CD4-positive, alpha-beta T cell (primary cell): Measurements from ENCODE around the gene C10orf62. TPM values are rescaled to one million over a fixed set of nuclear protein-coding genes. Genes with fewer than 3 reads are reported as not detected.

Source experiments
- ATAC-seq: fragments of 200-7000 bp; cut with Tn5 transposase; one replicate; pipeline ENCODE4 v1.10.0; 2022; ENCODE audit warnings: mild to moderate bottlenecking; ENCODE audit not compliant: poor library complexity
- CTCF ChIA-PET: fragments of 350-600 bp; sonication (Branson Sonifier 250); formaldehyde crosslinking; loops from one replicate; lab custom pipeline; 2021; ENCODE audit warnings: antibody characterized with exemption, inconsistent platforms; lab: Charles Lee
- POLR2A ChIA-PET: fragments of 350-600 bp; sonication (Branson Sonifier 250); formaldehyde crosslinking; loops from one replicate; lab custom pipeline; 2021; ENCODE audit warnings: antibody characterized with exemption, inconsistent platforms; lab: Charles Lee
- DNase-seq, 14 experiments: peaks; one replicate each; pipeline ENCODE4 v3.0.0-alpha.2; 2013 to 2020; ENCODE audit warnings: mixed read lengths in 2 of 14
- H3K27ac ChIP-seq, 2 donors: one replicate each; pipeline versions ENCODE4 v1.5.1 to v1.7.0; 2013; ENCODE audit warnings: low read length in 2 of 2, low read depth in 1 of 2, mild to moderate bottlenecking in 1 of 2
- H3K27me3 ChIP-seq, 2 experiments: 1 replicate in 1 of 2; 2 replicates in 1 of 2; pipeline versions ENCODE4 v1.6.1 to v1.7.0; 2013; ENCODE audit warnings: low read length in 2 of 2, control low read depth in 1 of 2, mild to moderate bottlenecking in 1 of 2, moderate library complexity in 1 of 2; ENCODE audit not compliant: insufficient read depth in 2 of 2, control insufficient read depth in 1 of 2
- H3K36me3 ChIP-seq: one replicate; pipeline ENCODE4 v1.6.1; 2013; ENCODE audit warnings: low read length, control low read depth; ENCODE audit not compliant: insufficient read depth
- H3K4me1 ChIP-seq: one replicate; pipeline ENCODE4 v1.6.1; 2013; ENCODE audit warnings: low read length, control low read depth; ENCODE audit not compliant: insufficient read depth
- H3K4me3 ChIP-seq: one replicate; pipeline ENCODE4 v1.5.1; 2013; ENCODE audit warnings: mild to moderate bottlenecking, low read length, moderate library complexity
- H3K9me3 ChIP-seq, 2 experiments: 1 replicate in 1 of 2; 2 replicates in 1 of 2; pipeline versions ENCODE4 v1.6.1 to v1.7.0; 2013; ENCODE audit warnings: low read length in 2 of 2, mild to moderate bottlenecking in 2 of 2, control low read depth in 1 of 2, moderate library complexity in 1 of 2; ENCODE audit not compliant: control insufficient read depth in 1 of 2, insufficient read depth in 1 of 2
- H3K27ac Mint-ChIP-seq: one replicate; pipeline ENCODE4 v1.8.0; 2020; ENCODE audit warnings: mixed read lengths
- H3K27me3 Mint-ChIP-seq: one replicate; pipeline ENCODE4 v1.8.0; 2021; ENCODE audit warnings: mixed read lengths
- H3K36me3 Mint-ChIP-seq: one replicate; pipeline ENCODE4 v1.8.0; 2021; ENCODE audit warnings: low read depth, mixed read lengths
- H3K4me1 Mint-ChIP-seq: one replicate; pipeline ENCODE4 v1.8.0; 2021; ENCODE audit warnings: low read depth, mixed read lengths
- H3K4me3 Mint-ChIP-seq: one replicate; pipeline ENCODE4 v1.8.0; 2020; ENCODE audit warnings: mild to moderate bottlenecking, mixed read lengths
- H3K9me3 Mint-ChIP-seq: one replicate; pipeline ENCODE4 v1.8.0; 2020; ENCODE audit warnings: mixed read lengths
- CTCF ChIP-seq: fragments of 200-600 bp; IDR thresholded peaks from one replicate; pipeline ENCODE4 v1.8.0; 2022; ENCODE audit warnings: antibody characterized with exemption, mild to moderate bottlenecking
- intact Hi-C, 2 experiments: fragments of 100-400 bp; cut with DNase I in 1 of 2; cut with micrococcal nuclease in 1 of 2; formaldehyde crosslinking; loops; one replicate each; pipeline versions ENCODE4 v1.15.1 to v1.9.0; 2023 to 2025; cut with DNase I, micrococcal nuclease
- total RNA-seq, 174 experiments: library from RNA in 2 of 174; stranded (reverse) in 2 of 174; gene quantifications; one replicate each; pipeline ENCODE4 v1.2.3 and lab custom pipeline; 2021 to 2026

The C10orf62 gene
- total RNA-seq, 2 experiments from 2014 or later: not detected

GRCh38 chr10:97584798-97585438, 4.6 kb upstream of the C10orf62 start:
- no peaks in the 10 kb centered on the region for H3K9me3 ChIP-seq
- no peak overlapping the region for H3K4me3 ChIP-seq
- DNase-seq (no peak), ATAC-seq (no peak)
- no peak overlapping the region for H3K27ac Mint-ChIP-seq
- no peaks in the 10 kb centered on the region for H3K27me3 Mint-ChIP-seq
- no peaks in the 10 kb centered on the region for H3K36me3 ChIP-seq
- no peaks in the 10 kb centered on the region for H3K27me3 ChIP-seq
- no peaks in the 10 kb centered on the region for H3K4me1 ChIP-seq
- ChIA-PET POLR2A (no interaction called here), CTCF (no interaction called here)
- no peak for TF ChIP-seq CTCF
- intact Hi-C loops: no loop called here
- no peaks in the 10 kb centered on the region for H3K36me3 Mint-ChIP-seq
- H3K4me1 Mint-ChIP-seq: no peaks in the 10 kb centered on the region
- H3K4me3 Mint-ChIP-seq: no peak overlapping the region
- no peaks in the 10 kb centered on the region for H3K9me3 Mint-ChIP-seq
- no peak overlapping the region for H3K27ac ChIP-seq

- H3K4me1 Mint-ChIP-seq: no peaks in the 10 kb centered on the region
- no peak for ATAC-seq
- Histone ChIP-seq H3K9me3 (no peaks in the 10 kb centered on the region), H3K4me1 (no peaks in the 10 kb centered on the region), H3K27ac (no peak overlapping the region), H3K27me3 (no peaks in the 10 kb centered on the region), H3K4me3 (no peak overlapping the region), H3K36me3 (no peaks in the 10 kb centered on the region)
- POLR2A ChIA-PET: no interaction called here
- no peaks in the 10 kb centered on the region for H3K36me3 Mint-ChIP-seq
- no peaks in the 10 kb centered on the region for H3K27me3 Mint-ChIP-seq
- CTCF ChIA-PET: no interaction called here
- no peak for DNase-seq
- H3K27ac Mint-ChIP-seq: no peak overlapping the region
- TF ChIP-seq CTCF: no peak
- no peak overlapping the region for H3K4me3 Mint-ChIP-seq
- intact Hi-C loops: no loop called here
- H3K9me3 Mint-ChIP-seq: no peaks in the 10 kb centered on the region
Measured at GRCh38 chr10:97585439-97585811, 4.1 kb upstream of the C10orf62 start.

GRCh38 chr10:97587183-97587582, 2.3 kb upstream of the C10orf62 start:
- Mint-ChIP-seq H3K27me3 (no peaks in the 10 kb centered on the region), H3K36me3 (no peaks in the 10 kb centered on the region), H3K4me1 (no peaks in the 10 kb centered on the region), H3K27ac (no peak overlapping the region), H3K4me3 (no peak overlapping the region), H3K9me3 (no peaks in the 10 kb centered on the region)
- no peaks in the 10 kb centered on the region for H3K4me1 ChIP-seq
- CTCF ChIA-PET: no interaction called here
- no peaks in the 10 kb centered on the region for H3K36me3 ChIP-seq
- H3K9me3 ChIP-seq: no peaks in the 10 kb centered on the region
- TF ChIP-seq CTCF: no peak
- intact Hi-C loops: no loop called here
- ATAC-seq (no peak), DNase-seq (no peak)
- H3K4me3 ChIP-seq: no peak overlapping the region
- H3K27me3 ChIP-seq: no peaks in the 10 kb centered on the region
- no peak overlapping the region for H3K27ac ChIP-seq
- POLR2A ChIA-PET: no interaction called here
